Fibroblast of lung (primary cell): ENCODE measurements around the gene HSD3B7. TPM values are rescaled to one million over a fixed set of nuclear protein-coding genes. Genes with fewer than 3 reads are reported as not detected.

Source experiments
- DNase-seq, 2 donors: peaks; one replicate each; pipeline versions ENCODE4 v3.0.0 to v3.0.0-alpha.2; 2010; ENCODE audit warnings: low read depth in 2 of 2
- H2AFZ ChIP-seq: 2 replicates; pipeline ENCODE4 v1.5.1; 2012; ENCODE audit warnings: low read length, control low read depth, inconsistent platforms
- H3K27ac ChIP-seq: 2 replicates; pipeline ENCODE4 v1.5.1; 2011; ENCODE audit warnings: low read length, control low read depth; ENCODE audit not compliant: insufficient read depth
- H3K27me3 ChIP-seq: 2 replicates; pipeline ENCODE4 v1.5.1; 2011; ENCODE audit warnings: mild to moderate bottlenecking, low read length; ENCODE audit not compliant: control insufficient read depth, insufficient read depth
- H3K36me3 ChIP-seq: 2 replicates; pipeline ENCODE4 v1.5.1; 2011; ENCODE audit warnings: low read length; ENCODE audit not compliant: control insufficient read depth, insufficient read depth
- H3K4me1 ChIP-seq: 2 replicates; pipeline ENCODE4 v1.5.1; 2011; ENCODE audit warnings: low read length; ENCODE audit not compliant: control insufficient read depth, insufficient read depth; ENCODE audit errors: extremely low read depth
- H3K4me2 ChIP-seq: 2 replicates; pipeline ENCODE4 v1.5.1; 2011; ENCODE audit warnings: low read length, control low read depth; ENCODE audit not compliant: insufficient read depth; ENCODE audit errors: extremely low read depth
- H3K4me3 ChIP-seq, 4 experiments: fragments of 200-600 bp in 1 of 4; sonication (generic) in 1 of 4; replicated peaks in 1 of 4; 2 replicates each; pipeline ENCODE4 v1.5.1; 2011 to 2016; ENCODE audit warnings: low read length in 4 of 4, low read depth in 3 of 4, mild to moderate bottlenecking in 3 of 4, control low read depth in 2 of 4, inconsistent platforms in 1 of 4, mixed read lengths in 1 of 4; ENCODE audit not compliant: insufficient read depth in 1 of 4; ENCODE audit errors: control extremely low read depth in 1 of 4
- H3K79me2 ChIP-seq: 2 replicates; pipeline ENCODE4 v1.5.1; 2012; ENCODE audit warnings: mild to moderate bottlenecking, low read length, inconsistent platforms; ENCODE audit not compliant: control insufficient read depth, insufficient read depth
- H3K9ac ChIP-seq: 2 replicates; pipeline ENCODE4 v1.5.1; 2011; ENCODE audit warnings: mild to moderate bottlenecking, low read length, control low read depth; ENCODE audit not compliant: insufficient read depth
- H3K9me3 ChIP-seq: 2 replicates; pipeline ENCODE4 v1.5.1; 2012; ENCODE audit warnings: low read depth, low read length; ENCODE audit not compliant: control insufficient read depth, insufficient read depth
- H4K20me1 ChIP-seq: 2 replicates; pipeline ENCODE4 v1.5.1; 2011; ENCODE audit warnings: low read length; ENCODE audit not compliant: control insufficient read depth, insufficient read depth; ENCODE audit errors: extremely low read depth
- CTCF ChIP-seq, 2 donors: IDR thresholded peaks in 1 of 2; conservative IDR thresholded peaks in 1 of 2; 1 replicate in 1 of 2; 2 replicates in 1 of 2; pipeline ENCODE4 v1.5.1; 2011 to 2012; ENCODE audit warnings: low read length in 2 of 2, control low read depth in 1 of 2, inconsistent platforms in 1 of 2, low read depth in 1 of 2, mild to moderate bottlenecking in 1 of 2
- EZH2 ChIP-seq: IDR thresholded peaks from 2 replicates; pipeline ENCODE4 v1.5.1; 2012; ENCODE audit warnings: low read length, control low read depth, mild to moderate bottlenecking; ENCODE audit errors: missing control alignments
- polyA plus RNA-seq, 2 donors: library from polyadenylated mRNA; depleted of rRNA in 1 of 2; stranded (reverse) in 1 of 2; unstranded in 1 of 2; fragments of >200 nt; gene quantifications; 2 replicates each; pipeline ENCODE4 v1.2.1, GENCODE V29; 2011 to 2012; ENCODE audit warnings: missing spikeins in 1 of 2
- total RNA-seq: library from RNA; depleted of rRNA; stranded (reverse); fragments of >200 nt; gene quantifications from 2 replicates; pipeline ENCODE4 v1.2.1, GENCODE V29; 2014

HSD3B7 gene
- total and polyA plus RNA-seq, 2 donors (not counting 1 experiment from before 2014, with no cell fraction given), result 13.2 to 47.9 TPM

- peak; percentile 39 to 59 for DNase-seq
- H3K9ac ChIP-seq, result peak overlapping the region; percentile 100
- peak overlapping the region; percentile 92 for H3K4me2 ChIP-seq
- H2AFZ ChIP-seq, result no peak overlapping the region
- TF ChIP-seq EZH2 (no peak), CTCF (conservative IDR thresholded peaks at IDR 0.05 in 1 of 2, IDR thresholded peaks at IDR 0.05 in 1 of 2; ENCODE audit: low read depth in 1 of 2, low read length in 2 of 2) (no peak)
- no peaks in the 10 kb centered on the region for H3K9me3 ChIP-seq
- peak overlapping the region; percentile 69 for H3K27ac ChIP-seq
- no peaks in the 10 kb centered on the region for H3K27me3 ChIP-seq
- H4K20me1 ChIP-seq, result no peaks in the 10 kb centered on the region
- peaks cover 12% of the 10 kb centered on the region for H3K79me2 ChIP-seq
- H3K4me3 ChIP-seq, result peak overlapping the region; percentile 76 to 94 (median 80)
- H3K4me1 ChIP-seq, result peaks cover 3% of the 10 kb centered on the region
- peaks cover 17% of the 10 kb centered on the region for H3K36me3 ChIP-seq
These were observed 26.6 kb upstream of the HSD3B7 start for GRCh38 chr16:30958175-30959079.

GRCh38 chr16:30961384-30961783 lies 23.6 kb upstream of the HSD3B7 start:
- H3K9ac ChIP-seq, result no peak overlapping the region
- H3K27me3 ChIP-seq, result no peaks in the 10 kb centered on the region
- no peak overlapping the region for H2AFZ ChIP-seq
- H3K9me3 ChIP-seq, result no peaks in the 10 kb centered on the region
- H3K4me1 ChIP-seq, result no peaks in the 10 kb centered on the region
- H4K20me1 ChIP-seq, result no peaks in the 10 kb centered on the region
- no peak overlapping the region for H3K4me2 ChIP-seq
- no peak overlapping the region for H3K27ac ChIP-seq
- H3K79me2 ChIP-seq, result peaks cover 12% of the 10 kb centered on the region
- H3K4me3 ChIP-seq, result no peak overlapping the region
- TF ChIP-seq EZH2 (no peak), CTCF (conservative IDR thresholded peaks at IDR 0.05 in 1 of 2, IDR thresholded peaks at IDR 0.05 in 1 of 2; ENCODE audit: low read depth in 1 of 2, low read length in 2 of 2) (no peak)
- DNase-seq, result no peak
- H3K36me3 ChIP-seq, result peaks cover 35% of the 10 kb centered on the region

- peaks cover 42% of the 10 kb centered on the region for H3K36me3 ChIP-seq
These were observed 21.0 kb upstream of the HSD3B7 start for GRCh38 chr16:30963925-30964511.

More at GRCh38 chr16:30963925-30964511, 21.0 kb upstream of the HSD3B7 start:
- no peak for DNase-seq
- H3K4me3 ChIP-seq, result no peak overlapping the region
- no peaks in the 10 kb centered on the region for H3K4me1 ChIP-seq
- peaks cover 4% of the 10 kb centered on the region for H3K79me2 ChIP-seq
- no peak overlapping the region for H3K27ac ChIP-seq
- H4K20me1 ChIP-seq, result no peaks in the 10 kb centered on the region
- TF ChIP-seq CTCF (conservative IDR thresholded peaks at IDR 0.05 in 1 of 2, IDR thresholded peaks at IDR 0.05 in 1 of 2; ENCODE audit: low read depth in 1 of 2, low read length in 2 of 2) (no peak), EZH2 (no peak)
- H2AFZ ChIP-seq, result no peak overlapping the region
- H3K4me2 ChIP-seq, result no peak overlapping the region
- H3K9ac ChIP-seq, result no peak overlapping the region
- H3K9me3 ChIP-seq, result no peaks in the 10 kb centered on the region
- no peaks in the 10 kb centered on the region for H3K27me3 ChIP-seq
